GM23338 (cell line): ENCODE data around the gene PLN. TPM values are rescaled to one million over a fixed set of nuclear protein-coding genes. Genes with fewer than 3 reads are reported as not detected.

ENCODE experiments used
- ATAC-seq: fragments of 200-7000 bp; cut with Tn5 transposase; 3 replicates; pipeline ENCODE4 v1.9.1; 2020
- DNase-seq: peaks from one replicate; pipeline ENCODE4 v3.0.0-alpha.2; 2015; ENCODE audit warnings: low spot score
- H2AFZ ChIP-seq: fragments of 200-600 bp; sonication (generic); 2 replicates; pipeline ENCODE4 v1.8.0; 2016; ENCODE audit warnings: antibody characterized with exemption, mild to moderate bottlenecking, moderate library complexity
- H3F3A ChIP-seq: fragments of 200-600 bp; sonication (generic); replicated peaks from 2 replicates; pipeline ENCODE4 v1.8.0; 2017; ENCODE audit warnings: antibody characterized with exemption, mixed run types, low read depth
- H3K27ac ChIP-seq: fragments of 200-600 bp; sonication (generic); 2 replicates; pipeline ENCODE4 v1.6.1; 2016; ENCODE audit warnings: low read depth
- H3K27me3 ChIP-seq: fragments of 200-600 bp; sonication (generic); 2 replicates; pipeline ENCODE4 v1.8.0; 2016; ENCODE audit warnings: mild to moderate bottlenecking, mixed run types, moderate library complexity; ENCODE audit not compliant: insufficient read depth
- H3K36me3 ChIP-seq: fragments of 200-600 bp; sonication (generic); 2 replicates; pipeline ENCODE4 v1.8.0; 2016; ENCODE audit warnings: mild to moderate bottlenecking; ENCODE audit not compliant: insufficient read depth
- H3K4me1 ChIP-seq: fragments of 200-600 bp; sonication (generic); 2 replicates; pipeline ENCODE4 v1.8.0; 2016; ENCODE audit warnings: mild to moderate bottlenecking, moderate library complexity; ENCODE audit not compliant: insufficient read depth
- H3K4me2 ChIP-seq: fragments of 200-600 bp; sonication (generic); 2 replicates; pipeline ENCODE4 v1.7.1; 2017; ENCODE audit warnings: mixed run types
- H3K4me3 ChIP-seq: fragments of 200-600 bp; sonication (generic); 2 replicates; pipeline ENCODE4 v1.6.1; 2016; ENCODE audit warnings: mixed run types
- H3K79me2 ChIP-seq: fragments of 200-600 bp; sonication (generic); replicated peaks from 2 replicates; pipeline ENCODE4 v1.8.0; 2017; ENCODE audit warnings: mild to moderate bottlenecking; ENCODE audit not compliant: insufficient read depth
- H3K9me2 ChIP-seq: fragments of 200-600 bp; sonication (generic); 2 replicates; pipeline ENCODE4 v1.8.0; 2017; ENCODE audit not compliant: insufficient read depth
- H4K20me1 ChIP-seq: fragments of 200-600 bp; sonication (generic); replicated peaks from 2 replicates; pipeline ENCODE4 v1.8.0; 2017; ENCODE audit warnings: mild to moderate bottlenecking; ENCODE audit not compliant: insufficient read depth
- H3K27ac Mint-ChIP-seq: 2 replicates; pipeline ENCODE4 v1.8.0; 2020; ENCODE audit warnings: inconsistent platforms, mild to moderate bottlenecking, moderate library complexity, mixed read lengths
- H3K27me3 Mint-ChIP-seq: 3 replicates; pipeline ENCODE4 v1.8.0; 2022; ENCODE audit warnings: low read depth, mild to moderate bottlenecking, moderate library complexity, mixed read lengths, inconsistent platforms; ENCODE audit not compliant: insufficient read depth, poor library complexity
- H3K36me3 Mint-ChIP-seq: 3 replicates; pipeline ENCODE4 v1.8.0; 2021; ENCODE audit warnings: low read depth, mild to moderate bottlenecking, inconsistent platforms, moderate library complexity, mixed read lengths
- H3K4me1 Mint-ChIP-seq: 3 replicates; pipeline ENCODE4 v1.8.0; 2020; ENCODE audit warnings: mild to moderate bottlenecking, inconsistent platforms, mixed read lengths
- H3K4me3 Mint-ChIP-seq: 3 replicates; pipeline ENCODE4 v1.8.0; 2021; ENCODE audit warnings: moderate library complexity, mild to moderate bottlenecking, inconsistent platforms, mixed read lengths
- H3K9me3 Mint-ChIP-seq: 3 replicates; pipeline ENCODE4 v1.8.0; 2020; ENCODE audit warnings: moderate library complexity, mild to moderate bottlenecking, inconsistent platforms, mixed read lengths
- CREB1 ChIP-seq: fragments of 250-450 bp; sonication (Bioruptor Pico); IDR thresholded peaks from 2 replicates; pipeline ENCODE4 v1.5.0; 2020; ENCODE audit warnings: low read depth, mild to moderate bottlenecking, moderate library complexity
- CTCF ChIP-seq, 2 experiments: fragments of 200-600 bp in 1 of 2; sonication (generic) in 1 of 2; conservative IDR thresholded peaks; 2 replicates each; pipeline versions ENCODE4 v1.5.1 to v1.6.1; 2016 to 2017; ENCODE audit warnings: antibody characterized with exemption in 2 of 2, low read depth in 2 of 2, mild to moderate bottlenecking in 2 of 2, moderate library complexity in 1 of 2
- ETS1 ChIP-seq: IDR thresholded peaks from 2 replicates; pipeline ENCODE4 v1.6.1; 2016; ENCODE audit warnings: antibody characterized with exemption
- EZH2 ChIP-seq: fragments of 200-600 bp; sonication (generic); IDR thresholded peaks from one replicate; pipeline ENCODE4 v1.8.0; 2017; ENCODE audit warnings: antibody characterized with exemption, mild to moderate bottlenecking, low read depth; ENCODE audit not compliant: unreplicated experiment
- EZH2phosphoT487 ChIP-seq: fragments of 200-600 bp; sonication (generic); IDR thresholded peaks from one replicate; pipeline ENCODE4 v1.8.1; 2018; ENCODE audit warnings: antibody characterized with exemption; ENCODE audit not compliant: unreplicated experiment
- JUNB ChIP-seq: IDR thresholded peaks from one replicate; pipeline ENCODE4 v1.6.1; 2016; ENCODE audit warnings: antibody characterized with exemption; ENCODE audit not compliant: unreplicated experiment
- NANOG ChIP-seq: IDR thresholded peaks from 2 replicates; pipeline ENCODE4 v1.6.1; 2016; ENCODE audit warnings: antibody characterized with exemption, borderline replicate concordance
- POLR2AphosphoS5 ChIP-seq: IDR thresholded peaks from 2 replicates; pipeline ENCODE4 v1.6.1; 2016; ENCODE audit warnings: antibody characterized with exemption, low read depth
- REST ChIP-seq: IDR thresholded peaks from one replicate; pipeline ENCODE4 v1.6.1; 2018; ENCODE audit warnings: antibody characterized with exemption; ENCODE audit not compliant: unreplicated experiment
- STAT1 ChIP-seq: IDR thresholded peaks from one replicate; pipeline ENCODE4 v1.6.1; 2016; ENCODE audit warnings: antibody characterized with exemption; ENCODE audit not compliant: unreplicated experiment
- ZNF114 ChIP-seq: fragments of 250-450 bp; sonication (Bioruptor Pico); IDR thresholded peaks from 2 replicates; pipeline ENCODE4 v1.5.0; 2020; ENCODE audit warnings: mild to moderate bottlenecking, moderate library complexity
- ZNF331 ChIP-seq: fragments of 250-450 bp; sonication (Bioruptor Pico); IDR thresholded peaks from 2 replicates; pipeline ENCODE4 v1.5.0; 2020; ENCODE audit warnings: low read depth, mild to moderate bottlenecking, moderate library complexity
- ZNF462 ChIP-seq: fragments of 250-450 bp; sonication (Bioruptor Pico); IDR thresholded peaks from 2 replicates; pipeline ENCODE4 v1.5.0; 2020; ENCODE audit warnings: mild to moderate bottlenecking, moderate library complexity
- polyA plus RNA-seq: library from polyadenylated mRNA; unstranded; fragments of >200 nt; fragmentation: Nextera tagmentation; extraction: Ambion mirVana; gene quantifications from 2 replicates; pipeline ENCODE4 v1.2.1, GENCODE V29; 2016
- total RNA-seq: library from RNA; depleted of rRNA; stranded (reverse); fragments of >200 nt; shearing (Covaris generic); gene quantifications from 2 replicates; pipeline ENCODE4 v1.2.3, GENCODE V29; 2014

PLN gene
- total and polyA plus RNA-seq, 2 experiments from 2014 or later: 0.10 TPM; not detected in 1

- Histone ChIP-seq H3K36me3 (no peaks in the 10 kb centered on the region), H4K20me1 (no peaks in the 10 kb centered on the region), H3K4me1 (no peaks in the 10 kb centered on the region), H3K27me3 (no peaks in the 10 kb centered on the region), H3K79me2 (no peaks in the 10 kb centered on the region), H3K9me2 (no peaks in the 10 kb centered on the region), H2AFZ (no peak overlapping the region), H3K4me2 (no peak overlapping the region), H3K4me3 (no peak overlapping the region), H3F3A (no peaks in the 10 kb centered on the region), H3K27ac (no peak overlapping the region)
- Mint-ChIP-seq H3K27me3 (no peaks in the 10 kb centered on the region), H3K9me3 (no peaks in the 10 kb centered on the region; the same call in 2 of the 3 replicates), H3K4me3 (no peak overlapping the region), H3K36me3 (no peaks in the 10 kb centered on the region; the same call in 2 of the 3 replicates), H3K27ac (peak overlapping the region; percentile 1; the same call in 1 of the 2 replicates), H3K4me1 (peaks cover 5% of the 10 kb centered on the region; the same call in 2 of the 3 replicates)
- TF ChIP-seq CTCF (conservative IDR thresholded peaks at IDR 0.05; ENCODE audit: low read depth in 2 of 2) (no peak), ZNF331 (CRISPR knock-in tag) (no peak), EZH2phosphoT487 (no peak), NANOG (no peak), CREB1 (no peak), ZNF114 (CRISPR knock-in tag) (no peak), EZH2 (no peak), STAT1 (no peak), ETS1 (no peak), JUNB (no peak), POLR2AphosphoS5 (no peak), REST (no peak), ZNF462 (no peak)
- no peak for DNase-seq
- ATAC-seq: no peak
These were observed 5.7 kb upstream of the PLN start for GRCh38 chr6:118542184-118542952.
